Head of caudate nucleus (tissue), 42 donors: ENCODE measurements around the gene AKR7A3.
"Not testable (repeated sequence)": the region's sequence is repeated elsewhere in the genome, so short reads cannot be mapped to it uniquely, and the experiment has no call there.

Experiments used
- DNase-seq, 42 donors: peaks; one replicate each; pipeline versions ENCODE4 v3.0.0 to v3.0.0-alpha.2; 2020 to 2021; ENCODE audit warnings: mixed read lengths in 7 of 42
- intact Hi-C: fragments of 100-400 bp; cut with DNase I; formaldehyde crosslinking; loops from one replicate; pipeline ENCODE4 v1.15.0; 2022

AKR7A3 gene

GRCh38 chr1:19262744-19263143 is 25.8 kb downstream of the AKR7A3 start:
- intact Hi-C loops: no loop called here

GRCh38 chr1:19262047-19262446 is 26.5 kb downstream of the AKR7A3 start:
- DNase-seq: no peak
- intact Hi-C loops: no loop called here

More at GRCh38 chr1:19262744-19263143, 25.8 kb downstream of the AKR7A3 start:
- no peak for DNase-seq

GRCh38 chr1:19260211-19261138 is 28.1 kb downstream of the AKR7A3 start:
- intact Hi-C loops: no loop called here
- DNase-seq: peak in 1 of 42 donors; percentile 16

- DNase-seq: no peak
- intact Hi-C loops: no loop called here
Measured at GRCh38 chr1:19258353-19258752, 30.2 kb downstream of the AKR7A3 start.

GRCh38 chr1:19257178-19257914 is 31.2 kb downstream of the AKR7A3 start:
- intact Hi-C loops: no loop called here
- peak in 3 of 42 donors; percentile 13 to 46 (median 18) for DNase-seq

- DNase-seq, intact Hi-C loops: not testable (repeated sequence)
Measured at GRCh38 chr1:19256301-19256700, 32.3 kb downstream of the AKR7A3 start.

GRCh38 chr1:19255288-19255687 is 33.3 kb downstream of the AKR7A3 start:
- intact Hi-C loops: no loop called here
- no peak for DNase-seq

- intact Hi-C loops: loop anchor here (5.0 kb wide), 2 partner anchors 42 to 58 kb away; partner anchors contain the start of genes AKR7A2, SLC66A1 and UBR4
- DNase-seq: peak in 8 of 42 donors; percentile 9 to 50 (median 32)
Measured at GRCh38 chr1:19254416-19254815, 34.2 kb downstream of the AKR7A3 start.

- intact Hi-C loops: loop anchor here (5.0 kb wide), 2 partner anchors 39 to 61 kb away; partner anchors contain the start of genes AKR7A2, SLC66A1 and UBR4
- DNase-seq: peak; percentile 82 to 98 (median 93)
Measured at GRCh38 chr1:19251305-19252196, 37.0 kb downstream of the AKR7A3 start, which contains the start of the genes EMC1 and MRTO4. EMC1 (minus strand) TSS chr1:19251524; CDS start chr1:19251509, 15 bp downstream. MRTO4 (plus strand) TSS chr1:19251805; CDS start chr1:19251836, 31 bp downstream.

- intact Hi-C loops: loop anchor here (5.0 kb wide), 2 partner anchors 38 to 62 kb away; partner anchors contain the start of genes AKR7A2, SLC66A1 and UBR4
- no peak for DNase-seq
Measured at GRCh38 chr1:19250629-19251304, 37.8 kb downstream of the AKR7A3 start.

GRCh38 chr1:19240673-19241538 is 47.7 kb downstream of the AKR7A3 start:
- intact Hi-C loops: no loop called here
- DNase-seq: peak; percentile 28 to 85 (median 62)

- no peak for DNase-seq
- intact Hi-C loops: no loop called here
Measured at GRCh38 chr1:19239876-19240275, 48.7 kb downstream of the AKR7A3 start.

- no peak for DNase-seq
- intact Hi-C loops: no loop called here
Measured at GRCh38 chr1:19234224-19234623, 54.3 kb downstream of the AKR7A3 start.
